Pancreas (tissue), 10 donors: ENCODE data around the gene KRT72. TPM values are rescaled to one million over a fixed set of nuclear protein-coding genes. Genes with fewer than 3 reads are reported as not detected.

ENCODE experiments used
- ATAC-seq, 4 donors: fragments of 200-7000 bp; cut with Tn5 transposase; one replicate each; pipeline versions ENCODE4 v1.8.0 to v1.9.1; 2020; ENCODE audit warnings: mild to moderate bottlenecking in 4 of 4, moderate library complexity in 4 of 4
- DNase-seq, 6 donors: peaks; one replicate each; pipeline ENCODE4 v3.0.0-alpha.2; 2020
- FAIRE-seq: peaks from 2 replicates; lab custom pipeline; 2012; peaks lifted over from hg19 to GRCh38; lab: Jason Lieb, UNC
- H3K27ac ChIP-seq, 4 donors: fragments of 200-600 bp; sonication (generic); 1 replicate in 3 of 4; 2 replicates in 1 of 4; pipeline versions ENCODE4 v1.5.0 to v1.8.0; 2020
- H3K27me3 ChIP-seq, 4 donors: fragments of 200-600 bp; one replicate each; pipeline ENCODE4 v1.8.0; 2021
- H3K36me3 ChIP-seq, 3 donors: fragments of 200-600 bp; sonication (generic) in 1 of 3; one replicate each; pipeline versions ENCODE4 v1.5.0 to v1.8.0; 2020 to 2021
- H3K4me1 ChIP-seq, 3 donors: fragments of 200-600 bp; one replicate each; pipeline ENCODE4 v1.8.0; 2021
- H3K4me3 ChIP-seq, 4 donors: fragments of 200-600 bp; sonication (generic) in 2 of 4; one replicate each; pipeline versions ENCODE4 v1.5.0 to v1.8.0; 2020 to 2021
- H3K9me3 ChIP-seq, 4 donors: fragments of 200-600 bp; one replicate each; pipeline ENCODE4 v1.8.0; 2021
- WGBS, 2 donors: extraction: QIAGEN DNeasy Blood & Tissue Kit; methylation state at CpG; one replicate each; pipeline ENCODE4 v1.1.7; 2013; 5-methylcytosine and 5-hydroxymethylcytosine counted together
- intact Hi-C, 3 donors: fragments of 100-400 bp; cut with DNase I; formaldehyde crosslinking; loops; one replicate each; pipeline versions ENCODE4 v1.11.1 to v1.14.2; 2022
- polyA plus RNA-seq, 2 donors: library from polyadenylated mRNA; stranded (reverse); fragments of 200-250 nt; gene quantifications; one replicate each; pipeline ENCODE4 v1.2.3, GENCODE V29; 2013
- total RNA-seq, 6 donors: library from RNA; stranded (reverse); fragmentation: NEBNext Ultra II Directional in 4 of 6; extraction: Animal tissue kit (Norgen Biotek cat#: 25700) in 4 of 6; gene quantifications; one replicate each; pipeline versions ENCODE4 v1.2.1 to v1.2.4, GENCODE V29; 2021 to 2023
- TF ChIP-seq, protein P1 (sequence below), 4 donors: fragments of 200-600 bp; sonication (generic) in 3 of 4; IDR thresholded peaks; one replicate each; pipeline versions ENCODE4 v1.5.0 to v1.8.0; 2021; ENCODE audit warnings: antibody characterized with exemption in 4 of 4
- donor health status: healthy with polysubstance abuse.
- donor health status: DM: no; HTN: no; CAD: no; lungs with moderate emphysema.
- donor health status: DM: no; HTN: no; CAD: no.
- donor health status: control.
- donor health status: control.
- donor health status: Bipolar disorder and iron deficiency.
- donor health status: DM: yes; HTN: yes; CAD: no.
- donor health status: DM: no; HTN: no; CAD: no.
- donor health status: DM: no; HTN: no; CAD: no.
- donor health status: DM: yes; HTN: yes; CAD: no.

The KRT72 gene
- total and polyA plus RNA-seq, 8 donors: 0.09 TPM; not detected in 7

DNA sequence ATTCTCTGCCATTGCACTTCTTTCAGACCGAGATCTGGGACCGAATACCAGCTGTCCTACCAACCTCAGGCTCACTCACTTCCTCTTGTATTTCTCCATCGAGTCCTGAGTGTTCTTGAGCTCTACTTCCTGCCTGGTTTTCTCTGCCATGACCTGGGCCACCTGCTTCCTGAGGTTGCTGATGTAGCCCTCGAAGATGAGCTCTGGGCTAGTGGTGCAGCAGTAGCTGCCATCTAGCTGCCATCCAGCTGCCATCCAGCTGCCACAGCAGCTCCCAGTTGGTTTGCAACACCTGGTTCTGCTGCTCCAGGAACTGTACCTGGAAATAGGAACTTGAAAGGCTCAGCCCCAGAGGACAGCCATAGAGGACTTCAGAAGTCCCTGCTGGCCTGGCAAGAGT, 32.1 kb upstream of the KRT72 start:
- H3K36me3 ChIP-seq: no peaks in the 10 kb centered on the region
- H3K27ac ChIP-seq: no peak overlapping the region
- WGBS, 2 donors: 60 to 65% methylated on average over 4 of the region's 4 CpGs
- intact Hi-C loops: no loop called here
- H3K27me3 ChIP-seq: peaks cover 0 to 3% (median 0%) of the 10 kb centered on the region in 4 donors
- TF ChIP-seq, protein P1, sequence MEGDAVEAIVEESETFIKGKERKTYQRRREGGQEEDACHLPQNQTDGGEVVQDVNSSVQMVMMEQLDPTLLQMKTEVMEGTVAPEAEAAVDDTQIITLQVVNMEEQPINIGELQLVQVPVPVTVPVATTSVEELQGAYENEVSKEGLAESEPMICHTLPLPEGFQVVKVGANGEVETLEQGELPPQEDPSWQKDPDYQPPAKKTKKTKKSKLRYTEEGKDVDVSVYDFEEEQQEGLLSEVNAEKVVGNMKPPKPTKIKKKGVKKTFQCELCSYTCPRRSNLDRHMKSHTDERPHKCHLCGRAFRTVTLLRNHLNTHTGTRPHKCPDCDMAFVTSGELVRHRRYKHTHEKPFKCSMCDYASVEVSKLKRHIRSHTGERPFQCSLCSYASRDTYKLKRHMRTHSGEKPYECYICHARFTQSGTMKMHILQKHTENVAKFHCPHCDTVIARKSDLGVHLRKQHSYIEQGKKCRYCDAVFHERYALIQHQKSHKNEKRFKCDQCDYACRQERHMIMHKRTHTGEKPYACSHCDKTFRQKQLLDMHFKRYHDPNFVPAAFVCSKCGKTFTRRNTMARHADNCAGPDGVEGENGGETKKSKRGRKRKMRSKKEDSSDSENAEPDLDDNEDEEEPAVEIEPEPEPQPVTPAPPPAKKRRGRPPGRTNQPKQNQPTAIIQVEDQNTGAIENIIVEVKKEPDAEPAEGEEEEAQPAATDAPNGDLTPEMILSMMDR (IDR thresholded peaks at IDR 0.05): no peak
- no peak for FAIRE-seq
- DNase-seq: no peak
- H3K9me3 ChIP-seq: no peaks in the 10 kb centered on the region
- no peaks in the 10 kb centered on the region for H3K4me1 ChIP-seq
- ATAC-seq: no peak
- H3K4me3 ChIP-seq: no peak overlapping the region

DNA sequence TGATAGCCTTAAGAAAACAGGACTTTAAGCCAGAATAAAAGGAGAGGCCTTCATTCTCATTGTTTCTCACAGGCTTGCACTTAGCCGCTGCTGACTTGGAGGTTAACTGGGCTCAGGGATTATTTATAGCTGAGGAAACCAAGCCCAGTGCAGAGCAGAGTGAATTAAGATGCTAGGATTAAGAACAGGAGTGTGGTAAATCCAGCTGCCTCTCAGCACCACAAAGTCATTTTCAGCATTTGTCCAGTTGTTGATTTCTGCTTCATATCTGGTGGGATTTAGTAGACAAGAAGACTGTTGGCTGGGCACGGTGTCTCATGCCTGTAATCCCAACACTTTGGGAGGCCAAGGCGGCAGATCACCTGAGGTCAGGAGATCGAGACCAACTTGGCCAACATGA, 31.4 kb upstream of the KRT72 start:
- Histone ChIP-seq H3K36me3 (no peaks in the 10 kb centered on the region), H3K27ac (no peak overlapping the region), H3K9me3 (no peaks in the 10 kb centered on the region), H3K4me1 (no peaks in the 10 kb centered on the region), H3K4me3 (no peak overlapping the region), H3K27me3 (peaks cover 0 to 3% (median 0%) of the 10 kb centered on the region in 4 donors)
- 83 to 87% methylated on average over 4 of the region's 4 CpGs for WGBS, 2 donors
- TF ChIP-seq, protein P1 (IDR thresholded peaks at IDR 0.05): no peak
- no peak for ATAC-seq
- intact Hi-C loops: no loop called here
- DNase-seq: no peak
- no peak for FAIRE-seq

DNA sequence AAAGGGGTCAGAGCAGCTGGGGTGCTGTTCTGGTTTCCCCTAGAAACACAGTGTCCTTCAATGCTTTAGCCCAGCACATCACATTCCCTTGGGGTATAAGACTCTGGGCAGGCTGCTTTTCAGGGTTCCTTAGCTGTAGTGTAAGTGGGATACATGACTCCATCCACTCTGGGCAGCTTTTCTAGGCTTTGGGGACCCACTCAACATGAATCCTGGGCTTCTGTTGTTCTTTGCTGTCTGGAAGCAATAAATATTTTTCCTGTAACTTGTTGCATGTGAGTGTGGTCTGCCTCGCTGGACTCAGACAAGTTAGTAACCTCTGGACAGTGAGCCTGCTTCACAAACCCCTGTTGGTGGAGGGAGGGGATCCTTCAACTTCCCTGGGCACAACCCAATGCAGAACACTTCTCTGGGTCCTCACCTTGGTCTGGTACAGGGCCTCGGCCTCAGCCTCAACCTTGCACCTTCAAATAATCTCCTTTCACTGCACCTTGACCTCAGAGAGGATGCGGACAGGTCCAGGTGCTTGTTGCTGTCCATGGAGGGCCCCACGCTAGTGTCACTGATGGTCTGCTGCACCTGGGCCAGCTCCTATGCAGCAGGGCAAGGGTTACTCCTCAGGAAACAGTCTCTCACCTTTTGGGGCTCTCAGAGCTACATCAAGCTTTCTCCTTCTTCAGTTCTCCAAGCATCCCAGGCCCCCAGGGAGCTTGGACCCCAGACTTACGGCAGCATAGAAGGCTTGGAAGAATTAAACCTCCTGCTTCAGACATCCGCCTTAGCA, 30.6 kb upstream of the KRT72 start:
- no peak for FAIRE-seq
- H3K9me3 ChIP-seq: no peaks in the 10 kb centered on the region
- TF ChIP-seq, protein P1 (IDR thresholded peaks at IDR 0.05): no peak
- intact Hi-C loops: no loop called here
- no peak for DNase-seq
- 81 to 86% methylated on average over 6 of the region's 6 CpGs for WGBS, 2 donors
- no peak for ATAC-seq
- H3K27ac ChIP-seq: no peak overlapping the region
- no peaks in the 10 kb centered on the region for H3K4me1 ChIP-seq
- no peaks in the 10 kb centered on the region for H3K36me3 ChIP-seq
- H3K4me3 ChIP-seq: no peak overlapping the region
- peaks cover 0 to 3% (median 0%) of the 10 kb centered on the region in 4 donors for H3K27me3 ChIP-seq

DNA sequence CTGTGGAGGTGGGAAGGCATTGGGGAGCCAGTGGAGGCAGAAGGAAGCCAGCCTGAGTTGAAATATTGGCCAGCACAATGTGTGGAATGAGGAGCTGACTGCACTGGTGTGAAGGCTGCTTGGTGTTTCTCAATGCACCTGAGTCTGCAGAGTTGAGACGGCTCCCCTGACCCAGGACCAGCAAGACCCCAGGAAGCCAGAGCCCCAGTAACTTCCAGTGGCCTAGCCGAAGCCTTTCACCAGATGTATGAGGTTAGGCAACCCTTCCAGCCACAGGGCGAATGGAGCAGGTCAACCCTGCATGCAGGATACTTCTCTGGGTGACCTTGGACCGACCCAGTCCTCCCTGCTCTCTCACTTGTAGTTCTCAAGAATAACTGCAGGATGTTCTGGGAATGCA, 30.0 kb upstream of the KRT72 start:
- DNase-seq (no peak), ATAC-seq (no peak), FAIRE-seq (no peak)
- Histone ChIP-seq H3K9me3 (no peaks in the 10 kb centered on the region), H3K36me3 (no peaks in the 10 kb centered on the region), H3K27me3 (peaks cover 0 to 3% (median 0%) of the 10 kb centered on the region in 4 donors), H3K27ac (no peak overlapping the region), H3K4me3 (no peak overlapping the region), H3K4me1 (no peaks in the 10 kb centered on the region)
- intact Hi-C loops: no loop called here
- 47 to 50% methylated on average over 4 of the region's 4 CpGs for WGBS, 2 donors
- TF ChIP-seq, protein P1 (IDR thresholded peaks at IDR 0.05): no peak

DNA sequence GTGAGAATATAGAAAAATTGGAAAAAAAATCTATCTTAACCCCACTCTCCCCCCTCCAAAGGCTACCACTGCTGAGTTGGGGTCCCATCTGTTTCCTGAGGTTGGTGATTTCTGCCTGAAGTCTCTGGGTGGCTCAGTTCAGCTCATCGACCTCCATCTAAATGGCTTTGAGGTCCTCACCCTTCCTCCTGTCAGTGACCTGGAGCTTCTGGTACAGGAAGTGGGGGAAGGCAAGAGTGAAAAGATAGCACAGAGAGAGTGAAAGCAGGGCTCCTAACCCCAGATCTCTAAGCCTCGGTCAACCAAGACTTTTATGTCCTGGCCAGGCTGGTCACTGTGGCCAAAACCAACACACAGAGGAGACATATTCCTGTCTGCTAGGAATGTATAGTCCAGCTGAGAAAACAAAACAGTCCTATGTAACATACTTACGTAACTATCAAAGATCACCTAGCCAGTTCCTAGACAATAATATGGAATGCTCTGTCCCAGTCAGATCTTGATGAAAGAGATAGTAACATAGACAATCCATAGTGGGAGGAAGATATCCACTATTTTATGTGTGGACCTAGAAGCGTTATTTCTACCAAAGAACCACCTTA, 29.4 kb upstream of the KRT72 start:
- H3K4me3 ChIP-seq: no peak overlapping the region
- peaks cover 0 to 3% (median 0%) of the 10 kb centered on the region in 4 donors for H3K27me3 ChIP-seq
- DNase-seq (no peak), ATAC-seq (no peak), FAIRE-seq (no peak)
- no peaks in the 10 kb centered on the region for H3K9me3 ChIP-seq
- 63 to 74% methylated on average over 4 of the region's 4 CpGs for WGBS, 2 donors
- intact Hi-C loops: no loop called here
- H3K36me3 ChIP-seq: no peaks in the 10 kb centered on the region
- no peak overlapping the region for H3K27ac ChIP-seq
- no peaks in the 10 kb centered on the region for H3K4me1 ChIP-seq
- TF ChIP-seq, protein P1 (IDR thresholded peaks at IDR 0.05): no peak
